MV-4-11 (cell line): Measurements from ENCODE around the gene OPN4.

ENCODE experiments used
- DNase-seq: peaks from one replicate; lab custom pipeline; 2025; lab: John Stamatoyannopoulos, UW

The OPN4 gene

DNA sequence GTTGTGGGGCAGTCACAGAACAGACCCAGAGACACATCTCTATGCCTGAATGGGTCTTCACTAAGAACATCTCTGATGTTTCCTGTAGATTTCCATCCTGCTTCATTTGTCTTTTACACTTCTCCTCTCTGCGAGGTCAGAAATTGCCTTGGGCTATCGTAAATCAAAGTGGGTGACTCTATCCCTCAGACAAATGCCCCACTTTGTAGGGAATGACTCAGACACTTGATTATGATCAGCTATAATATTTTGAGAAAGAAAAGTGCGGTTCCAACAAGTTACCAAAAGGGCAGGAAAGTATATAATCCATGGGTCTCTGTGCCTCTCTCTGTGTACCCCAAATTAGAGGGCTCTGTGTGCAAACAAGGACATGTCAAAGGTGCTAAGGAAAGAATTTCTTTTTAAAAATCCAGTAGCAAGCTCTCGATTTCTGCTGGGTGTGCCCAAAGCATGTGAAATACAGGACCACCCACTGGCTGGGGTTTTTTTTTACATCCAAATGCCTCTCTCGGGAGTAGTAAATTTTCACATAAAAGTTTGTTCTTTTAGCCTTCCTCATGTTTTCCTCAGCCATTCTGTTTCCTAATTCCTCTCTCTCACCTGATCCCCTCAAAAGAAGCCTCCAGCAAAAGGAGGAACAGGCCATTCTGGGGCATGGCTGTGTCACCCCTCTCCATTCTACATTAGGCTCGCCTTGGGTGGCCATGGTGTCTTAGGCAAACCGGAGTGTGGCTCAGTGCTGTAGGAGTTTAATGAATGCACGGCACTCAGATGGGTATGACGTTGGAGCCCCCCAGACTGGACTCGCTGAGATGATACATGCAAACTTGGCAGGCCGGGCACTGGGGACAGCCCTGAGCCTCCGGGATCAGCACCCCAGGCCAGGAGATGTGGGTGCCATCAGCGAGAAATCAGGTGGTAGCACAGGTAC, 6.3 kb upstream of the OPN4 start:
- no peak for DNase-seq

DNA sequence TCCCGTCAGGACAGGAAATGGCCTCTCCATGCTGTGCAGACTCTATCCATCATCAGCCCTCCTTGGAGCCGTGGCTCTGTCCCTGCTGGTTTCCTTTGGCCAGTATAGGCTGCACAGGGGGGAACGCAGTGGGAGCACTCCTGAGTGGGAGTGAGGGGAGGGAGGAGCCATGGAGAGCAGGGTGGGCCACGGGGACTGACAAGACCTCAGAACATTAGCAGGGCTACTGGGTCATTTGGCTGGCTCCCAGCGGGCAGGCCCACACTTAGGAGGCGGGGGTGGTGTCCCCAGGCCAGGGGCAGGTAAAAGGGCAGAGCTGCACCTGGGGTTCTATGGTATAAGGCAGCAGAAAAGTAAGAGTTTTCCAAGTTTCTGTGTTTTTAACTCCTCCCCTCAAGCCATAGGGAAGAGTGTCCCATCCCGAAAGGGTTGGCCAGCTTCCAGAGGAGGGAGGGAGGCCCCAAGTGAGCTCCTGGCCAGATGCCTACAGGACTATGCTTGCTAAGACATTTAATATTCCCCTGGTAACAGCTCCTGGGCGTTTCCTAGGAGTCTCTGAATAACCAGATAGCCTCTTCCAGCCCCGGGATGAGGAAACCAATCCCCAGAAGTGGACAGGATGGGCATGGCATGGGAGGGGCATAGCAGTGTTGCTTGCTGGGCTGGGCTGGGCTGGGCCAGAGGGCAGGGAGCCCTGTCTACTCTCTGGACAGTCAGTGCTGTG, 5.5 kb upstream of the OPN4 start:
- no peak for DNase-seq

DNA sequence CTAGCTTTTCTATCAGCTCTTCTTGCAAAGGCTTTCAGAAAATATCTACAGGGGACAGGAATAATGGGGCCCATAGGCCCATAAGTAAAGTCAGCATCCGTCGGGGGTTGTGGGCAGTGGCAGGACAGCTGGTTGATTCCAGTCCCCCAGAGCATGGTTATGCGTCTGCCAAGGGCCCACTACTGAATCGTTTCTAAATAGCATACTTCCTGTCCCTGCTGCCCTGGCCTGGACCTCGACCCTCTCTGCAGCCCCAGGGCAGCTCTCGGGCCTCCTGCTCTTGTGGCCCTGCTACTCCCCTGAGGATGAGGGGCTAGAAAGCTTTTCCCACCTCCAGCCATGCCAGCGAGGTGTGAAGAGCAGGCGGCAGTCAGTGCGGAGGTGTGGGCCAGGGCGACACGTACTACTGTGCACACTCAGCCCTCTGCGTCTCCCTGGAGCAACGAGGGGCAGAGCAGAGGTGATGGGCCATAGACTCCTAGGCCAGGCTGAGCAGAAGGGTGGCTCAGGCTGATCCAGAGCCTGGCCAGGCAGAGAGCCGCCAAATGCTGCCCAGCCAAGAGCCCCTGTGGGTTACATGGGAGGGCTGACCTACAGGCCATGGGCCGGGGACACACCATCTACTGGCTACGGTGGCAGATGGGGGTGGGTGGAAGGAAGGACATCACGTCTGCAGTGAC, 4.7 kb upstream of the OPN4 start:
- no peak for DNase-seq

DNA sequence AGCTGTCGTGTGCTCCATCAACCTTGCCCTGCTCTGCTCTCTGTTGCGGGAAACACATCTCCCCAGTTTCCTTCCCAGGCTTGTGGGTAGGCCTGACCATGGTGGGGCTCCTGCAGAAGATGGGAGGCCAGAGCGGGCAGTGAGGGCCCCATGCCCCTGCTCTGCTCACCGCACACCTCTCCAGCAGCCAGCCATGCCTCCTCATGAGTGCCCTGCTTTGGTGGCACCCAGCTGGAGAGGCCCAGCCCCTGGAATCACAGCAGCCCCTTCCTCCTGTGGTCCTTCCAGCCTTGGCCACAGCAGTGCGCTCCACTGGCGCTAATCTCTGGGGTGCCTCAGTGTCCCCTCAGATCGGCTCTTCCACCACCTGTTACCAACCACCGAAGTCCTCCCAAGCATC, 4.2 kb upstream of the OPN4 start:
- DNase-seq, result no peak

DNA sequence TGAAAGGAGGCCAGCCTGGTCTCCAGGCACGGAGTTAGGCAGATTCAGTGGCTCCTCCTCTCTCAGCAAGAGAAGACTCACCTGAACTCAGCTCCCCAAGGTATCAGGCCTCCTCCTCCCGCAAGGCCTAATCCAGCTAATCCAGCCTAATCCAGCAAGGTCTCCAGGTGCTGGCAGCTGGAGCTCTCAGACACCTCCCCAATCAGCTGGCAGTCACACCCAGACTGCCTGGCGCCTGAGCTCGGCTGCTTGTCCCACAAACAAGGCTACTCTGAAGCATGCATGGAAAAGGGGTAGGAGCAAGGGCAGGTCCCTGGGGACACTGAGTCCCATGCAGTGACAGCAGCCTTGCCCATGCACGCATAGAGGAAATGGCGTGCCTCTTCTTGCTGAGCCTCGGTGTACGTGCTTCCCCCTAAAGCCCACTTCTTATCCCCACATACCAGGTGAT, 3.3 kb upstream of the OPN4 start:
- DNase-seq, result no peak

DNA sequence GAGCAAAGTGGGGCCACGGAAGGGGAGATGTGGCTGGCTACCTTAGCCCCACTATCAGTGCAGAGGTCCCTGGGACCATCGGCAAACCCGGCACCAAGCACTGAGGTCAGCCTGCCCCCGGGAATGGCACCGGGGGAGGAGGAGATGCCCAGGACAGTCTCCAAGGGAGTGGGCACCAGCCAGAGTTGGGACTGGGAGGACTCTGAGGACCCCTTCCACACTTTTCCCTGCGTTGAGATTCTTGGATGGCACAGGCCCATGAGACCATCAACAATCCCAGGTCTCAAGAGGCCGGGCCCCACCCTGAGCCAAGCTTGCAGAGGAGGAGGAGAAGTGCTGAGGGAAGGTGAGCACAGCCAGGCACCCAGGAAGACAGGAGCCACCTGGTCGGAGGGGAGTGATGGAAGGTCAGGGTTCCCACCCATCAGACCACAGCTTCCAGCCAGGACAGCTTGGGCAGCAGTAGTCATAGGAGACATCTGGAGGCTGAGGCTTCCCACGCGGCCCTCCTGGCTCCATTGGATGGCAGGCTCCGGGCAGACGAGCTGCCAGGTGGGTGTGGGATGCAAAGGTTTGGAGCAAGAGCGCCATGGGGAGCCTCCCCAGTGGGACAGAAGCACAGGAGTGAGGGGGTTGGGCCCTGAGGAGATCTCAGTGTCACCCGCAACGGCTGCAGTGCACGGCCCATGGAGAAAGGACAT, 2.6 kb upstream of the OPN4 start:
- no peak for DNase-seq

DNA sequence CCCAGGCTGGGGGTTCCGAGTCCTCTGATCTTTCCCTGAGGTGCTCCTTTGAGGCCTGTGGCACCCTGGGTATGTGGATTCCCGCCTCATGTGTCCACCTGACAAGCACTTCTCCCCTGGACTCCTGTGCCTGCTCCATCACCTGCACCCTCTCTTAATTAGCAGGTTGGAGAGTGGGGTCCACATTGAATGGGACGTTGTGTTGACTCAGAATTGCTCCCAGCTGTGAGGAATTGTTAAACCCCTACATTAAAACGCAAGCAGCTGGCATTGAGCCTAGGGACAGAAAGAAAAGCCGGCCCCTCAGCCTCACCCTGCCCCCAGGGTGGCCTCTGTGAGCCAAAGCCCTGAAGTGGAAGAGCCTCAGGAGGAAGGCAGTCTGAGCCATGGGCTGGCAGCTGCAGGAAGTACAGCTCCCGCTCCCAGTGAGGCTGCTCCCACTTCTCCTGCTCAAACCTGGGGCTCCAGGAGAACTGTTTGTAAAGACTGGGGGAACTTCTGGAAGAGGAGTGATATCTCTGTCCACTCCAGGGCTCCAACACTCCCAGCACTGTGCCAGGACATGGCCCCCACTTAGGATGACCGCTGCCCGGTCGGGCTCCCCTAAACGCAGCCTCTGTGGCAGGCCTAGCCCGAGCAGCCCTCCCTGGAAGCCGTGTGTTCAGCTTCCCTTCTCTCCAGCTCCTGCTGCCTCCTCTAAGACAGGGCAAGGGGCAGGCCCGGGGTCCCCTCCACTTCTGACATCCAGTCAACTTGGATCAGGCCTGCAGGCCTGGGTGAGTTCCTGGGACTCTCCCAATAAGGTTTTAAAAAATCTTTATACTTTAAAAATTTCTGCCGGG, 1.8 kb upstream of the OPN4 start:
- DNase-seq, result no peak

DNA sequence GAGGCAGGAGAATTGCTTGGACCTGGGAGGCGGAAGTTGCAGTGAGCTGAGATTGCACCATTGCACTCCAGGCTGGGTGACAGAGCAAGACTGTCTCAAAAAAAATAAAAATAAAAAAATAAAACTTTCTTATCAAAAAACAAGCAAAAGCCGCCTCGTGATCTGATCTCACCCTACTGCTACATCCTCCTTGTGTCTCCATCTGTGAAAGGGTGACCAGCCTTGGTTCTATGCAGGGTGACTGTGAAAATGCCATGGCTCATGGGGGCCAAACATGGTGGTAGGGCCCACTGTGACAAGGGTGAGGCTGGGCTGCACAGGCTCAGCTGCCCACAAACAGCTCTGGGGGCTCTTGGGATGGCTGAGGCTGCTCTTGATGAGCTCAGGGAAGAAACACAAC, 968 bp upstream of the OPN4 start:
- no peak for DNase-seq

DNA sequence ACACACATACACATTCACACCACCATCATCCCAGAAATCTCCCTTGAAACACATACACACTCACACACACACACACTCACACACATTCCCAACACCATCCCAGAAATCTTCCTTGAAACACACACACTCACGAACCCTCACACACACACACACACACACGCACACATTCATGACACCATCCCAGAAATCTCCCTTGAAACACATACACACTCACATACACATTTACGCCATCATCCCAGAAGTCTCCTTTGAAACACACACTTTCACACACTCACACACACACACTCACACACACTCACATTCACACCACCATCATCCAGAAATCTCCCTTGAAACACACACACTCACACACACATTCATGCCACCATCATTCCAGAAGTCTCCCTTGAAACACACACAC, 360 bp upstream of the OPN4 start:
- DNase-seq, result no peak

DNA sequence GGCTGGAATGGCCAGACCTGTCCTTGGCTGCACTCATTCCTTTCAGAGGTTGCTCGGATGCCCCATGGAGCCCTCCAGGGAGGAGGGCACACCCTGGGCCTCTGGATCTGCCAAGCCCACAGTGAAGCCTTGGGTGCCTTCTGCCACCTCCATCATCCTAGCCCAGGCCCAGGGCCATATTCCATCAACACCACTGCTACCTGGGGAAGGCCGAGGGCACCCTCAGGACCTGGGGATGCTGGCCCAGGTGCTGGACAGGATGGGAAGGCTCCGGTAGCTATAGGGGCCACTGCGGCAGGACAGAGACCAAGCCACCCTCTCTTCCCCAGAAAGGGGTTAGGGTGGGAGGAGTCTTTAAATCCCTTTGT, 810 bp downstream of the OPN4 start:
- no peak for DNase-seq

DNA sequence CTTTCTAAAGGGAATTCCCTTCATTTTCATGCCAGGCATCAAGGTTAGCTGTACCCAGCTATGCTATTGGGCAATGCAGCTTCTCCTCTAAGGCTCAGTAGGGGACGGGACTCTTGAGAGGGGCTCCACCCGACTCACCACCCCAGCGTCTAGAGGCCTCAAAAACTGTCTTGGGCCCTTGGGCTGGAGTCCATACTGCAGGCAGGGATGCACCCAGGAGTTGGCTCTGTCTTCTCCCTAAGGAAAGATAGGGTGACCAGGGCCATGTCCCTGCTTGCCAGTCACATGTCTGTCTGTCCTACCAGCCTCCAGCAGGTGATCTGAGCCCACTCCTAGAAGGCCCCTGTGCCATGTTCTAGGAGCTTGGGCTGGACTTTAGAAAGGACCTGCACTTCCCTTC, 1.2 kb downstream of the OPN4 start:
- DNase-seq, result no peak

DNA sequence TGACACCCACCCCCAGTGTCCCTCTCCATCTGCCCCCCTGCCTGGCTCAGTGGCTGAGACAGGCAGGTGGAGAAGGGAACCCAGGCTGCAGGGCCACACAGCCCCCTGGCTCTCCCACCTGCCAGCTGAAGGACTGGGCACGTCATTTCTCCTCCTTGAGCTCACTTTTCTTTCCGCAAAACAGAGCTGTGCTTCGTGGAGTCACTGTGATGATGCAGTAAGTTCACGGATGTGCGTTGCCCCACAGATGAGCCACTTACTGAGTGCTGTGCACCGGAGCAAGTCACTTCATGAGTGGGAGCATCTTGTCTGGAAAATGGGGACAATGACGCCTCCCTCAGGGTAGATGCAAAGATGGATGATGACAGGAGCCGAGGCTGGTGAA, 2.7 kb downstream of the OPN4 start:
- DNase-seq, result no peak

DNA sequence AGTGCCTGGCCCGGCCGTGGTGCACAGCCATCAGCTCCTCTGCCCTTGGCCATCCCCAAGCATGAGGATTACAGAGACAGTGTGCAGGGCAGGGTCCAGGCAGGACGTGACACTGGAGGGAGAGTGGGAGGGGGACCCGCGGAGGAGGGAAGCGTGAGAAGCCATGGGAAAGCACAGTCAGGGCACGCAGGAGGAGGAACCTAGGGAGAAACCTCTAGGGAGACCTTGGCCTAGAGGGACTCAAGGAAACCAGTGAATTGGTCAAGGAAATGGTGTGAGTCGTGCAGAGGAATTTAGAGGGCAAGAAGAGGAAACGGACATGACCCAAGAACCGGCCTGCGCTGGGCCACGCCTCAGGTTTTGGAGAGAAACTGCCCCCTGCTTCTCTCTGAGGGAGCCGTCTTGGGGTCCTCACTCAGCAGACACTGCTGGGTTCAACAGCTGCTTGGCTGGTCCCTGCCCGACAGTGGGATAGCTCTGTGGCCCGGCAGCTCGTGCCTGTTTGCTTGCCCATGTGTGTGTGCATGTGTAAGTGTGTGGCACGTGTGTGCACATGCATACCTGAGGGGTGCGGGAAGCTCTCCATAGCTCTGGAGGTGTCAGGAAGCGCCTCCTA, 3.2 kb downstream of the OPN4 start:
- no peak for DNase-seq

DNA sequence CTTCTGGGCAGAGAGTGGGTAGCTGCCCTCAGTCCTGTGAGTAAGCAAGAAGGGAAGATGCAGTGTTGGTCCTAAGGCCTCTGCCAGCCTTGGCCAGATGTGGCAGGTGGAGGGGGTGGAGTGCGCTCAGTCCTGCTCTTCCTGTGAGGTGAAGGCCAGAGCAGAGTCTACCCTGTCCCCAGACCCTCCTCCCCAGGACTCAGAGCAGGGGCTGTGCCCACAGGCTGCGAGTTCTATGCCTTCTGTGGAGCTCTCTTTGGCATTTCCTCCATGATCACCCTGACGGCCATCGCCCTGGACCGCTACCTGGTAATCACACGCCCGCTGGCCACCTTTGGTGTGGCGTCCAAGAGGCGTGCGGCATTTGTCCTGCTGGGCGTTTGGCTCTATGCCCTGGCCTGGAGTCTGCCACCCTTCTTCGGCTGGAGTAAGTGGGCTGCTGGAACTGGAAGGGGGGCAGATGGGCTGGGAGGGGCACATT, 4.0 kb downstream of the OPN4 start:
- DNase-seq, result no peak

DNA sequence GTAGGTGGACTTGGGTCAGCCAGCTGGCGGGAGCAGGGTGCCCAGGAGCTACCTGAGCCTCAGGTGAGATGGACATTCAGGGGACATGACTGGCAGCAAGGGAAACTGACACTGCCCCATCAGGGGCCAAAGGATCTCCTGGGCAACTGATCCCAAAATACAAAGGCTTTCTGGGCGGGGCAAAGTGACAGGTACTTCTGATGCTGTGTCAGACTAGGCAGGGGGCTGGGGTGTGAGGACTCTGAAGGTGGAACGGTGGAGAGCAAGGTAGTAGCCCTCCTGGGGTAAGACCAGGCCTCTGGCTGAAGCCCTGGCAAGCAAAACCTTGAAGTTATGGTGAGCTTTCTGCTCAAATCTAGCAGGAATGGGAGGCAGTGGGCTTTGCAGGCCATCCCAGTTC, 4.4 kb downstream of the OPN4 start:
- no peak for DNase-seq

DNA sequence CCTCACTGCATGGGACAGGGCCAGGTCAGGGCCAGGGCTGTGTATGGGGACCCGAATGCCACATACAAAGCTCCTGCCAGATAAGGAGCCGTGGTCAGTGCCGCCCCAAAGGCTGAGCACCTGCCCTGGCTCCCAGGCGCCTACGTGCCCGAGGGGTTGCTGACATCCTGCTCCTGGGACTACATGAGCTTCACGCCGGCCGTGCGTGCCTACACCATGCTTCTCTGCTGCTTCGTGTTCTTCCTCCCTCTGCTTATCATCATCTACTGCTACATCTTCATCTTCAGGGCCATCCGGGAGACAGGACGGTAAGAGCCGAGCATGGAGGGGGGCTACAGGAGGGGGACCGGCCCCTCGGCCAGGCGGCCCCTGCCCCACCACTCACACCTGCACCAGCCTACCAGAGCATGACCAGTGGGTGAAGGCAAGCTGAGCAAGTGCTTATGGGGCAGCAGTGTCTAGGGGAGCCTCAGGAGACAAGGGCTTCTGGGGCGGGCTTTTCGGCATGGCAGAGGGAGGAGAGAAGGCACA, 4.9 kb downstream of the OPN4 start:
- no peak for DNase-seq

DNA sequence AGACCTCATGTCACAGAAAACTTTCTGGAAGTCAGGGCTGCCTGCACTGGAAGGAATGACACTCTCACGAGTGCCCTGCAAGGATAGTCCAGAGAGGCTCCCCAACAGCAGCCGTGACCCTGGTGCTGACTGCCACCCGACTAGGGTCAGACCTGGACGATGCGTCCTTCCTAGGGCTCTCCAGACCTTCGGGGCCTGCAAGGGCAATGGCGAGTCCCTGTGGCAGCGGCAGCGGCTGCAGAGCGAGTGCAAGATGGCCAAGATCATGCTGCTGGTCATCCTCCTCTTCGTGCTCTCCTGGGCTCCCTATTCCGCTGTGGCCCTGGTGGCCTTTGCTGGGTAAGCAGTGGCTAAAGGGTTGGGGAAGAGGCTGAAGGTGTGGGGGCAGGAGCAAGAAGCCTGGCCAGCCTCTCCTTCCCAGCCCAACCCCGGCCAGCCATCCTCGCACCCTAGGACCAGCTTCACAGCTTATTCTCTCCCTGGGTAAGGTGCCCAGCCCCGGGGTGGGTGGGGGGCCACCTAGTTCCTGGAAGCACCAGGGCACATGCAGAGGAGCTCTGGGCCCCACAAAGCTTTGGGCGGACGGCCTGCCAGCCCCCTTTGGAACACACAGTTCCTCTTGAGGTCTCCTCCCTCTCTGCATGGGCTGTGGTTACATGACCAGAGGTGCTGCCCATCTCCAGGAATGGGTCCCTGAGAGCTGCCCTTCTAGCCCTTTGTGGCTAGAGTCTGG, 5.5 kb downstream of the OPN4 start:
- peak; percentile 74 for DNase-seq

DNA sequence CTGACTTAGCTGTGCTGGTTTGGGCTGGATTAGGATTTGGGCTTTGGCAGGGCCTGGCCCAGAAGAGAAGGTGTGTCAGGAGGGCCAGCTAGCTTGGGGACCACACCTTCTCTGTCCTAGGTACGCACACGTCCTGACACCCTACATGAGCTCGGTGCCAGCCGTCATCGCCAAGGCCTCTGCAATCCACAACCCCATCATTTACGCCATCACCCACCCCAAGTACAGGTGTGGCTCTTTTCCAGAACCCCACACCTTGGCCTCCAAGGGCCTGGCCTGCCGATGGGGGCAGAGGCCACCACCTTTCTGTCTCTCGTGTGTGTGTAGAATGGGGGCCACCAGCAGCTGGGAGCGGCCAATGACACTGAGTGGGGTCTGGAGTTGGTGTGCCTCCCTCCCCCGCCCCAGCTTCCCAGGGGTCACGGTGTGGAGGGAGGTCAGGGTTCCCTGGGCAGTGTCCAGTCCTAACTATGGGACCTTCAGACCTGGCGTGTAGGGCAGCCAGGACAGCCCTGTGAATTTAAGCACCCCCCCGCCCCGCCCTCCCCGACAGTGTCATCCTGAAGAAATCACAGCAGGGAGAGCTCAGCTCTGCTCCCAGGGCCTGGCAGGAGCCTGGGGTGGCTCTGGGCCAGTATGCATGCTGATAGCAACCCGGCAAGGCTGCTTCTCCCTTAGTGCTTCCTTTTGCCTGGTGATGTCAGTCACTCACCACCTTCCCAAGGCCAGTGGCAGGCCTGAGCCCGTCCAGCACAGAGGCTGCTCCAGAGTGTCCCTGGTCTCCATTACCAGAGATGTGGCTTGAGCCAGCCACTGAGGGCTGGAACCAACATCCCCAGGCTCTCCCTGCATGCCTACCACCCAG, 7.0 kb downstream of the OPN4 start:
- no peak for DNase-seq
